Measurements from ENCODE around the gene FCGR3B.
"Not testable (repeated sequence)": the region's sequence is repeated elsewhere in the genome, so short reads cannot be mapped to it uniquely, and the experiment has no call there.

- TF ChIP-seq CTCF (IDR thresholded peaks at IDR 0.05; ENCODE audit: low read length); EZH2 (IDR thresholded peaks at IDR 0.05; ENCODE audit: borderline replicate concordance, low read length): not testable (repeated sequence)
These were observed 40.4 kb upstream of the FCGR3B start for GRCh38 chr1:161671045-161672020.
